Stimulated activated CD8-positive, alpha-beta memory T cell treated with anti-CD3 and anti-CD28 coated beads, Interleukin-2, amount 100 ng/mL, for 48 hours (primary cell): ENCODE data around the gene CEP20.

Experiments
- DNase-seq, 2 donors: peaks; one replicate each; pipeline ENCODE4 v3.0.0-alpha.2; 2020; ENCODE audit warnings: low read depth in 2 of 2

The CEP20 gene

GRCh38 chr16:15897834-15898254 lies 9.4 kb upstream of the CEP20 start:
- DNase-seq = peak; percentile 19 to 41

GRCh38 chr16:15897121-15897780 lies 8.8 kb upstream of the CEP20 start:
- DNase-seq = no peak

- DNase-seq = no peak
Observed at GRCh38 chr16:15894571-15895374, 6.4 kb upstream of the CEP20 start.

- DNase-seq = no peak
Observed at GRCh38 chr16:15891508-15891907, 3.1 kb upstream of the CEP20 start.

GRCh38 chr16:15887283-15887682 lies 1.1 kb downstream of the CEP20 start:
- DNase-seq = no peak

- DNase-seq = no peak
Observed at GRCh38 chr16:15886078-15886477, 2.3 kb downstream of the CEP20 start.

GRCh38 chr16:15885560-15886001 lies 2.8 kb downstream of the CEP20 start:
- no peak for DNase-seq

GRCh38 chr16:15882563-15882962 lies 5.8 kb downstream of the CEP20 start:
- DNase-seq = no peak

GRCh38 chr16:15881794-15882379 lies 6.5 kb downstream of the CEP20 start:
- no peak for DNase-seq

- DNase-seq = no peak
Observed at GRCh38 chr16:15880434-15881308, 7.7 kb downstream of the CEP20 start.

GRCh38 chr16:15879255-15879811 lies 9.1 kb downstream of the CEP20 start:
- no peak for DNase-seq

GRCh38 chr16:15876503-15876902 lies 11.9 kb downstream of the CEP20 start:
- DNase-seq = no peak

GRCh38 chr16:15874745-15875314 lies 13.6 kb downstream of the CEP20 start:
- DNase-seq = no peak

GRCh38 chr16:15873737-15874136 lies 14.7 kb downstream of the CEP20 start:
- no peak for DNase-seq

GRCh38 chr16:15873301-15873700 lies 15.1 kb downstream of the CEP20 start:
- DNase-seq = no peak

- no peak for DNase-seq
Observed at GRCh38 chr16:15870011-15870410, 18.4 kb downstream of the CEP20 start.

- no peak for DNase-seq
Observed at GRCh38 chr16:15866451-15866850, 22.0 kb downstream of the CEP20 start.

GRCh38 chr16:15865742-15866141 lies 22.7 kb downstream of the CEP20 start:
- no peak for DNase-seq

GRCh38 chr16:15864939-15865338 lies 23.5 kb downstream of the CEP20 start:
- no peak for DNase-seq

GRCh38 chr16:15861996-15862395 lies 26.4 kb downstream of the CEP20 start:
- no peak for DNase-seq
